ENCODE results near the gene TMPRSS3. TPM values are rescaled to one million over a fixed set of nuclear protein-coding genes. Genes with fewer than 3 reads are reported as not detected.

Gene TMPRSS3
- total RNA-seq, 2 donors from 2014 or later = 0.27 to 0.34 TPM

GRCh38 chr21:42346866-42347600 lies 48.8 kb downstream of the TMPRSS3 start:
- no peaks in the 10 kb centered on the region for H3K36me3 ChIP-seq
- no peaks in the 10 kb centered on the region for H3K4me1 ChIP-seq (replicated peaks)
- DNase-seq (ENCODE audit: low spot score) = no peak
- H3K27me3 ChIP-seq (replicated peaks; ENCODE audit: insufficient read depth) = no peaks in the 10 kb centered on the region
- H3K27ac ChIP-seq = no peak overlapping the region
- TF ChIP-seq, protein P1, sequence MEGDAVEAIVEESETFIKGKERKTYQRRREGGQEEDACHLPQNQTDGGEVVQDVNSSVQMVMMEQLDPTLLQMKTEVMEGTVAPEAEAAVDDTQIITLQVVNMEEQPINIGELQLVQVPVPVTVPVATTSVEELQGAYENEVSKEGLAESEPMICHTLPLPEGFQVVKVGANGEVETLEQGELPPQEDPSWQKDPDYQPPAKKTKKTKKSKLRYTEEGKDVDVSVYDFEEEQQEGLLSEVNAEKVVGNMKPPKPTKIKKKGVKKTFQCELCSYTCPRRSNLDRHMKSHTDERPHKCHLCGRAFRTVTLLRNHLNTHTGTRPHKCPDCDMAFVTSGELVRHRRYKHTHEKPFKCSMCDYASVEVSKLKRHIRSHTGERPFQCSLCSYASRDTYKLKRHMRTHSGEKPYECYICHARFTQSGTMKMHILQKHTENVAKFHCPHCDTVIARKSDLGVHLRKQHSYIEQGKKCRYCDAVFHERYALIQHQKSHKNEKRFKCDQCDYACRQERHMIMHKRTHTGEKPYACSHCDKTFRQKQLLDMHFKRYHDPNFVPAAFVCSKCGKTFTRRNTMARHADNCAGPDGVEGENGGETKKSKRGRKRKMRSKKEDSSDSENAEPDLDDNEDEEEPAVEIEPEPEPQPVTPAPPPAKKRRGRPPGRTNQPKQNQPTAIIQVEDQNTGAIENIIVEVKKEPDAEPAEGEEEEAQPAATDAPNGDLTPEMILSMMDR (IDR thresholded peaks at IDR 0.05) = no peak
- TF ChIP-seq POLR2AphosphoS5 (IDR thresholded peaks at IDR 0.05) = no peak
- no peak for TF ChIP-seq POLR2A (IDR thresholded peaks at IDR 0.05)
- intact Hi-C loops (cut with DNase I) = no loop called here
- no peak overlapping the region for H3K4me3 ChIP-seq
- H3K9me3 ChIP-seq = no peaks in the 10 kb centered on the region
- 91% methylated on average over 30 of the region's 30 CpGs for WGBS

GRCh38 chr21:42346441-42346840 lies 49.4 kb downstream of the TMPRSS3 start:
- 94% methylated on average over 9 of the region's 9 CpGs for WGBS
- Histone ChIP-seq H3K27me3 (replicated peaks; ENCODE audit: insufficient read depth) (no peaks in the 10 kb centered on the region), H3K4me3 (no peak overlapping the region), H3K4me1 (replicated peaks) (no peaks in the 10 kb centered on the region), H3K9me3 (no peaks in the 10 kb centered on the region), H3K27ac (no peak overlapping the region), H3K36me3 (no peaks in the 10 kb centered on the region)
- TF ChIP-seq, protein P1 (IDR thresholded peaks at IDR 0.05) = no peak
- TF ChIP-seq POLR2A (IDR thresholded peaks at IDR 0.05) (no peak), POLR2AphosphoS5 (IDR thresholded peaks at IDR 0.05) (no peak)
- DNase-seq (ENCODE audit: low spot score) = no peak
- intact Hi-C loops (cut with DNase I) = no loop called here

- H3K36me3 ChIP-seq = no peaks in the 10 kb centered on the region
- H3K4me1 ChIP-seq (replicated peaks) = no peaks in the 10 kb centered on the region
- DNase-seq (ENCODE audit: low spot score) = no peak
- H3K27me3 ChIP-seq (replicated peaks; ENCODE audit: insufficient read depth) = no peaks in the 10 kb centered on the region
- no peak overlapping the region for H3K4me3 ChIP-seq
- TF ChIP-seq, protein P1 (IDR thresholded peaks at IDR 0.05) = no peak
- TF ChIP-seq POLR2A (IDR thresholded peaks at IDR 0.05) (no peak), POLR2AphosphoS5 (IDR thresholded peaks at IDR 0.05) (no peak)
- no peak overlapping the region for H3K27ac ChIP-seq
- 72% methylated on average over 4 of the region's 4 CpGs for WGBS
- no peaks in the 10 kb centered on the region for H3K9me3 ChIP-seq
- intact Hi-C loops (cut with DNase I) = no loop called here
Measured at GRCh38 chr21:42344631-42345030, 51.2 kb downstream of the TMPRSS3 start.

DNA sequence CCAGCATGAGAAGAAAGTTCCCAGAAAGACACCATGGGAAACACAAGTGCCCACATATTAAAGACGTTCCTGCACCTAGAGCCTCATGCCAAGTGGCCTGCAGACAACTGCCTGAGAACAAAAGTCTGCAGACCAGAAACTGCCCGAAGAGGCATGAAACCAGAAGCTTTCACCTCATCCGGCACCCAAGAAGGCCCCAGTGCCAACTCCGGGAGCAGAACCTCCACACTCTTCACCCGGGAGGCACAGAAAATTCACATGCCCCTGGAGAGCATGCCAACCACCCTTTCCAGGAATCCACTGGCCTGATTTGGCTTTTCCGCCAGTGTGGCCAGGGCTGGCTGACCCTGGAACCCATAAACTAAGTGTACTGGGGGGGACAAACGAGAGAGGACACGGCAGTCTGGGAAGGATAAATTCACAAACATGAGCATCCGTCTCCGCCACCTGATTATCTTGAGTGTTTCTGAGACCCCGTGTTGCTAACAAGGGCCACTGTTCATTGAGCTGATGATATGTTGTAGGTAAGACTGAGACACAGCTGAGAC lies 51.8 kb downstream of the TMPRSS3 start:
- WGBS = 89% methylated on average over 11 of the region's 11 CpGs
- Histone ChIP-seq H3K4me1 (replicated peaks) (no peaks in the 10 kb centered on the region), H3K9me3 (no peaks in the 10 kb centered on the region), H3K27ac (no peak overlapping the region), H3K4me3 (no peak overlapping the region), H3K27me3 (replicated peaks; ENCODE audit: insufficient read depth) (no peaks in the 10 kb centered on the region), H3K36me3 (no peaks in the 10 kb centered on the region)
- no peak for DNase-seq (ENCODE audit: low spot score)
- TF ChIP-seq POLR2AphosphoS5 (IDR thresholded peaks at IDR 0.05) (no peak), POLR2A (IDR thresholded peaks at IDR 0.05) (no peak)
- TF ChIP-seq, protein P1 (IDR thresholded peaks at IDR 0.05) = no peak
- intact Hi-C loops (cut with DNase I) = no loop called here

- Histone ChIP-seq H3K36me3 (no peaks in the 10 kb centered on the region), H3K4me3 (no peak overlapping the region), H3K27me3 (replicated peaks; ENCODE audit: insufficient read depth) (no peaks in the 10 kb centered on the region), H3K9me3 (no peaks in the 10 kb centered on the region), H3K27ac (no peak overlapping the region), H3K4me1 (replicated peaks) (no peaks in the 10 kb centered on the region)
- DNase-seq (ENCODE audit: low spot score) = no peak
- WGBS = 86% methylated on average over 6 of the region's 6 CpGs
- TF ChIP-seq, protein P1 (IDR thresholded peaks at IDR 0.05) = no peak
- TF ChIP-seq POLR2AphosphoS5 (IDR thresholded peaks at IDR 0.05) (no peak), POLR2A (IDR thresholded peaks at IDR 0.05) (no peak)
- intact Hi-C loops (cut with DNase I) = no loop called here
Measured at GRCh38 chr21:42343556-42343955, 52.3 kb downstream of the TMPRSS3 start.
